Stimulated activated CD8-positive, alpha-beta memory T cell treated with anti-CD3 and anti-CD28 coated beads, Interleukin-4, amount 100 ng/mL, for 24 hours (primary cell): Measurements from ENCODE around the gene MZT2B.
"Not testable (repeated sequence)": the region's sequence is repeated elsewhere in the genome, so short reads cannot be mapped to it uniquely, and the experiment has no call there.

Experiments used
- DNase-seq: peaks from one replicate; pipeline ENCODE4 v3.0.0-alpha.2; 2020; ENCODE audit warnings: low read depth

The MZT2B gene

GRCh38 chr2:130180404-130181324, 1.4 kb upstream of the MZT2B start:
- DNase-seq = not testable (repeated sequence)

- DNase-seq = peak; percentile 98
Observed at GRCh38 chr2:130181325-130181879, 660 bp upstream of the MZT2B start, which contains the start of gene SMPD4. TSS of gene SMPD4 (minus strand) at chr2:130181602. CDS start at chr2:130176592, 5,010 bp downstream.

GRCh38 chr2:130182826-130183511, 907 bp downstream of the MZT2B start:
- not testable (repeated sequence) for DNase-seq

- DNase-seq = no peak
Observed at GRCh38 chr2:130183512-130184373, 1.7 kb downstream of the MZT2B start.

GRCh38 chr2:130185436-130185835, 3.4 kb downstream of the MZT2B start:
- no peak for DNase-seq

- no peak for DNase-seq
Observed at GRCh38 chr2:130185896-130186295, 3.8 kb downstream of the MZT2B start.

- no peak for DNase-seq
Observed at GRCh38 chr2:130186391-130186790, 4.3 kb downstream of the MZT2B start.

GRCh38 chr2:130187268-130187667, 5.2 kb downstream of the MZT2B start:
- no peak for DNase-seq

- DNase-seq = not testable (repeated sequence)
Observed at GRCh38 chr2:130187859-130188792, 6.1 kb downstream of the MZT2B start.

GRCh38 chr2:130188958-130189357, 6.9 kb downstream of the MZT2B start:
- not testable (repeated sequence) for DNase-seq

- no peak for DNase-seq
Observed at GRCh38 chr2:130190237-130190636, 8.2 kb downstream of the MZT2B start.

- not testable (repeated sequence) for DNase-seq
Observed at GRCh38 chr2:130191319-130191718, 9.3 kb downstream of the MZT2B start.

- not testable (repeated sequence) for DNase-seq
Observed at GRCh38 chr2:130192451-130192850, 10.4 kb downstream of the MZT2B start.

- not testable (repeated sequence) for DNase-seq
Observed at GRCh38 chr2:130193824-130194223, 11.8 kb downstream of the MZT2B start.

GRCh38 chr2:130195089-130195635, 13.1 kb downstream of the MZT2B start:
- DNase-seq = not testable (repeated sequence)

GRCh38 chr2:130196052-130196451, 14.0 kb downstream of the MZT2B start:
- not testable (repeated sequence) for DNase-seq

GRCh38 chr2:130198343-130198742, 16.3 kb downstream of the MZT2B start, which contains the start of gene TUBA3E:
TSS of gene TUBA3E (minus strand) at chr2:130198439. CDS start at chr2:130198360, 79 bp downstream.
- no peak for DNase-seq

GRCh38 chr2:130202518-130202917, 20.5 kb downstream of the MZT2B start:
- not testable (repeated sequence) for DNase-seq

GRCh38 chr2:130203150-130203549, 21.1 kb downstream of the MZT2B start:
- DNase-seq = not testable (repeated sequence)

GRCh38 chr2:130207051-130207450, 25.0 kb downstream of the MZT2B start:
- not testable (repeated sequence) for DNase-seq
